Left ventricle myocardium inferior (tissue), 1 donor: ENCODE results near the gene SUGCT. TPM values are rescaled to one million over a fixed set of nuclear protein-coding genes. Genes with fewer than 3 reads are reported as not detected.

Experiments used
- DNase-seq: peaks from one replicate; pipeline ENCODE4 v3.0.0-alpha.2; 2020
- H3K27ac ChIP-seq: fragments of 200-600 bp; replicated peaks from 2 replicates; pipeline ENCODE4 v1.8.0; 2021
- H3K27me3 ChIP-seq: fragments of 200-600 bp; 2 replicates; pipeline ENCODE4 v1.8.0; 2021; ENCODE audit warnings: low read depth
- H3K36me3 ChIP-seq: fragments of 200-600 bp; 2 replicates; pipeline ENCODE4 v1.8.0; 2021
- H3K4me1 ChIP-seq: fragments of 200-600 bp; 2 replicates; pipeline ENCODE4 v1.8.0; 2021
- H3K4me3 ChIP-seq: fragments of 200-600 bp; 2 replicates; pipeline ENCODE4 v1.8.0; 2021; ENCODE audit warnings: mild to moderate bottlenecking, moderate library complexity
- H3K9me3 ChIP-seq: fragments of 200-600 bp; replicated peaks from 2 replicates; pipeline ENCODE4 v1.8.0; 2021
- intact Hi-C: fragments of 100-400 bp; cut with micrococcal nuclease; formaldehyde crosslinking; loops from one replicate; pipeline ENCODE4 v1.11.0; 2022
- total RNA-seq: library from RNA; stranded (reverse); fragmentation: NEBNext Ultra II Directional; extraction: Animal tissue kit (Norgen Biotek cat#: 25700); gene quantifications from one replicate; pipeline ENCODE4 v1.2.1, GENCODE V29; 2021
- TF ChIP-seq, protein P1 (sequence below): fragments of 200-600 bp; IDR thresholded peaks from 2 replicates; pipeline ENCODE4 v1.8.0; 2021; ENCODE audit warnings: antibody characterized with exemption, mild to moderate bottlenecking, borderline replicate concordance
- donor health status: DM: no; HTN: yes; CAD: no; lungs with severe emphysema.

Gene SUGCT
- total RNA-seq, 1 donor from 2014 or later, result 5.0 TPM

GRCh38 chr7:40356871-40357709, 222.3 kb downstream of the SUGCT start:
- Histone ChIP-seq H3K4me1 (no peaks in the 10 kb centered on the region), H3K36me3 (no peaks in the 10 kb centered on the region), H3K4me3 (no peak overlapping the region), H3K27me3 (no peaks in the 10 kb centered on the region), H3K9me3 (no peaks in the 10 kb centered on the region), H3K27ac (no peak overlapping the region)
- TF ChIP-seq, protein P1, sequence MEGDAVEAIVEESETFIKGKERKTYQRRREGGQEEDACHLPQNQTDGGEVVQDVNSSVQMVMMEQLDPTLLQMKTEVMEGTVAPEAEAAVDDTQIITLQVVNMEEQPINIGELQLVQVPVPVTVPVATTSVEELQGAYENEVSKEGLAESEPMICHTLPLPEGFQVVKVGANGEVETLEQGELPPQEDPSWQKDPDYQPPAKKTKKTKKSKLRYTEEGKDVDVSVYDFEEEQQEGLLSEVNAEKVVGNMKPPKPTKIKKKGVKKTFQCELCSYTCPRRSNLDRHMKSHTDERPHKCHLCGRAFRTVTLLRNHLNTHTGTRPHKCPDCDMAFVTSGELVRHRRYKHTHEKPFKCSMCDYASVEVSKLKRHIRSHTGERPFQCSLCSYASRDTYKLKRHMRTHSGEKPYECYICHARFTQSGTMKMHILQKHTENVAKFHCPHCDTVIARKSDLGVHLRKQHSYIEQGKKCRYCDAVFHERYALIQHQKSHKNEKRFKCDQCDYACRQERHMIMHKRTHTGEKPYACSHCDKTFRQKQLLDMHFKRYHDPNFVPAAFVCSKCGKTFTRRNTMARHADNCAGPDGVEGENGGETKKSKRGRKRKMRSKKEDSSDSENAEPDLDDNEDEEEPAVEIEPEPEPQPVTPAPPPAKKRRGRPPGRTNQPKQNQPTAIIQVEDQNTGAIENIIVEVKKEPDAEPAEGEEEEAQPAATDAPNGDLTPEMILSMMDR, result no peak
- no peak for DNase-seq
- intact Hi-C loops, result no loop called here

DNA sequence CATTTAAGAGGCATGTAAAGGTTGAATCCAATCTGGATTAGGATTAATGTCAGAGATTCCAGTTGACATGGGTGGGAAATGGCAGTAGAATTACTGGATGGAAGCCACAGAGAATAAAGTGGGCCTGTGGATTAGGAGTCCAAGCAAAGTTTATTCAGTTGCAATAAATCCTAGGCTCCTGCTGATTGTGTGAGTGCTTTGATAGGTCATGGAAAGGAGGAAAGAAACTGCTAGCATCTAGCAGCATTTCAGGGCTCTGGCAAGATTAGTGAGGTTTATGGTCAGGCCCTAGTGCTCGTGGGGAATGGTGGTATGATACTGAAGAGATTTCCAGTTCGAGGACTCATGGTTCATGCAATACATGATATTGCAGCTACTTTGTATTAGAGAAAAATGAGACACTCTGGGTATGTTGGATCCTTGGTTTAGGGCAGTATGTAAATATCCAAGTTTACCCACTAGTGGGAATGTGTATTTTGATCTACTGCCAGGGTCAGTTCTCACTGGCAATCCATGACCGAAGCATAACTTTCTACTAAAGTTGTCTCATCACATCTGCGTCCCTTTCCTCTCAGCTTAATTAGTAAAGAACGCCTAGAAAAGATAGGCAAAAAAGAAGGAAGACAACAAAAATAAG, 235.0 kb downstream of the SUGCT start:
- TF ChIP-seq, protein P1, result no peak
- no peak for DNase-seq
- intact Hi-C loops, result no loop called here
- Histone ChIP-seq H3K27me3 (no peaks in the 10 kb centered on the region), H3K4me1 (no peaks in the 10 kb centered on the region), H3K36me3 (no peaks in the 10 kb centered on the region), H3K4me3 (no peak overlapping the region), H3K9me3 (no peaks in the 10 kb centered on the region), H3K27ac (no peak overlapping the region)

GRCh38 chr7:40371806-40372440, 237.1 kb downstream of the SUGCT start:
- Histone ChIP-seq H3K4me3 (no peak overlapping the region), H3K9me3 (no peaks in the 10 kb centered on the region), H3K27me3 (no peaks in the 10 kb centered on the region), H3K36me3 (no peaks in the 10 kb centered on the region), H3K4me1 (no peaks in the 10 kb centered on the region), H3K27ac (no peak overlapping the region)
- DNase-seq, result no peak
- intact Hi-C loops, result no loop called here
- TF ChIP-seq, protein P1, result no peak

- Histone ChIP-seq H3K9me3 (no peaks in the 10 kb centered on the region), H3K27me3 (no peaks in the 10 kb centered on the region)
- intact Hi-C loops, result no loop called here
These were observed 239.8 kb downstream of the SUGCT start for GRCh38 chr7:40374575-40374974.

GRCh38 chr7:40380111-40380510, 245.3 kb downstream of the SUGCT start:
- Histone ChIP-seq H3K4me1 (no peaks in the 10 kb centered on the region), H3K36me3 (no peaks in the 10 kb centered on the region), H3K9me3 (no peaks in the 10 kb centered on the region), H3K4me3 (no peak overlapping the region), H3K27me3 (no peaks in the 10 kb centered on the region), H3K27ac (no peak overlapping the region)
- intact Hi-C loops, result no loop called here
- DNase-seq, result no peak
- TF ChIP-seq, protein P1, result no peak

More at GRCh38 chr7:40374575-40374974, 239.8 kb downstream of the SUGCT start:
- Histone ChIP-seq H3K36me3 (no peaks in the 10 kb centered on the region), H3K4me1 (no peaks in the 10 kb centered on the region), H3K27ac (no peak overlapping the region), H3K4me3 (no peak overlapping the region)
- TF ChIP-seq, protein P1, result no peak
- no peak for DNase-seq
